ENCODE measurements around the gene CTSD.

Gene CTSD

DNA sequence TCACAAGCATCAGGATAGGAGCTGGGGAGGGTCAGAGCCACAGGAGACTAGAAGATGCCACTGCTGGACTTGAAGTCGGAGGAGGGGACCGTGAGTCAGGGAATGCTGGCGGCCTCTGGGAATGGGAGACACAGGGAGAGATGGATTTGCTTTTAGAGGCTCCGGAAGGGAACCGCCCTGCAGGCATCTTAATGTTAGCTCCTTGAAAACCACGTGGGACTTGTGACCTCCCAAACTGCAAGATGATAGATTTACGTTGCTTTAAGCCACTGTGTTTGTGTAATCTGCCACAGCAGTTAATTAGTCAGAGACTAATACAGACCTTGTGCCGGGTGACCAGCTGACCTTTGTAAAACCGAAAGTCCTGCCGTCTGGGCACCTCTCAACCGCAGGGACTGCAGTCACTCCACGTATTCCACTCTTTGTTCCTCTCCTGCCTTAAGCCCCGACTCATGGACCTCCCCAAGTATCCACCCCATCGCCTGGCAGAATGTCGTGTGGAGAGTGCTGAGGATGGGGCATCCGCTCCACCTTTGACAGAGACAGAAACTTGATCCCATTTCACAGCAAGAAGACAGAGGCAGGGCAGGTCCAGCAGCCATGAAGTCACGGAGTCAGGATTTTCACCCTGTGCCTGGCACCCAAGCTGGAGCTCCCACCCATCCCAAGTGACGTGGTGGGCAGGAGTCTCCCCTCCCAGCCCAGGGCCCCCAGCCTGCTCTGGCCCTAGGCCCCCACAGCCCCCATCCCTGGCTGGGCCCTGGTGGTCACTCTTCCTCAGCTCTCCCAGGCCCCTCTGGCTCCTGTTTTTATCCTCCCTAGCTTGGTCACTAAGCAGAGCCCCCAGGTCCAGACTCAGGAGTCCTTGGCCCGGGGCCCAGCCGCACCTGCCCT, 19.4 kb upstream of the CTSD start:
- no peak for DNase-seq (ENCODE audit: low spot score)

- DNase-seq (ENCODE audit: low spot score) = no peak
Measured at GRCh38 chr11:1782031-1782590, 18.4 kb upstream of the CTSD start.

GRCh38 chr11:1781593-1781975, 17.9 kb upstream of the CTSD start:
- no peak for DNase-seq (ENCODE audit: low spot score)

DNA sequence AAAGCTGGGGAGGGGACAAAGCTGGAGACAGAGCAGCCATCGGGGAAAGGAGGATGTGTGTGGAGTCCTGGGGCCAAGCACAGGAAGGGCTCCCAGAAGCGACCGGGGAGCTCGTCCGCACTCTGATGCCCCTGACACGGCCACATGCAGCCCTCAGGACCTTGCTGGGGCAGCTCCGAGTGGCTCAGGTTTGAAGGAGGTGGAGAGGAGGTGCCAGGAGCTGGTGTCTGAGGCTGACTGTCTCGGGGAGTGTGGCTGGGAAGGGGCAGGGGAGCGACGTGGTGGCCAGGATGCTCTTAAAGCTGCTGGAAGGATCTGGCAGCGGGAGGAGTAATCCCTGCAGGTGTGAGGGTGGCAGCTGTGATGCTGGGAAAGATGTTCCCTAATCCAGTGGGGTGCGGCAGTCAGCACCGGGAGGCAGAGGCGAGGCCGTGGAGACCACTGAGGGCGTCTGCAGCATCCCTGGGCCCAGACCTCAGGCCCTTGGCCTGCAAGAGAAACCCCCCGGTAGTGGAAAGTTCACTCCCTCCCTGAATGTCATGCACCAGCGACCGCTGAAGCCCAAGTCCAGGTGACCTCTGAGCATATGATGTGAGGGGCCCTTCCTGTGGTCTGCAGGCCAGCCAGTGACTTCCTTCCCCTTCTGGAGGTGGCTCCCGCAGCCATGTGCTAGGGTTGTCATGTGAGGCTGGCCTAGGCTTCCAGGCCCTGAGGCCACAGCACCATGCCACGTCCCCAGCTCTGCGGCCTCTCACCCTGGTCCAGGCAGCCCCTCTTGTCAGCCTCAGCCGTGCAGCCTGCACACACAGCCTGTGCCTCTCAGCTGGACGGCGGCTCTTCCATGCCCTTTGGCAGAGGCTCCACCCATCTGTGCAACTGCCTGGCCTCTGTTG, 17.2 kb upstream of the CTSD start:
- DNase-seq (ENCODE audit: low spot score) = no peak

GRCh38 chr11:1779806-1780699, 16.3 kb upstream of the CTSD start:
- DNase-seq (ENCODE audit: low spot score) = no peak

DNA sequence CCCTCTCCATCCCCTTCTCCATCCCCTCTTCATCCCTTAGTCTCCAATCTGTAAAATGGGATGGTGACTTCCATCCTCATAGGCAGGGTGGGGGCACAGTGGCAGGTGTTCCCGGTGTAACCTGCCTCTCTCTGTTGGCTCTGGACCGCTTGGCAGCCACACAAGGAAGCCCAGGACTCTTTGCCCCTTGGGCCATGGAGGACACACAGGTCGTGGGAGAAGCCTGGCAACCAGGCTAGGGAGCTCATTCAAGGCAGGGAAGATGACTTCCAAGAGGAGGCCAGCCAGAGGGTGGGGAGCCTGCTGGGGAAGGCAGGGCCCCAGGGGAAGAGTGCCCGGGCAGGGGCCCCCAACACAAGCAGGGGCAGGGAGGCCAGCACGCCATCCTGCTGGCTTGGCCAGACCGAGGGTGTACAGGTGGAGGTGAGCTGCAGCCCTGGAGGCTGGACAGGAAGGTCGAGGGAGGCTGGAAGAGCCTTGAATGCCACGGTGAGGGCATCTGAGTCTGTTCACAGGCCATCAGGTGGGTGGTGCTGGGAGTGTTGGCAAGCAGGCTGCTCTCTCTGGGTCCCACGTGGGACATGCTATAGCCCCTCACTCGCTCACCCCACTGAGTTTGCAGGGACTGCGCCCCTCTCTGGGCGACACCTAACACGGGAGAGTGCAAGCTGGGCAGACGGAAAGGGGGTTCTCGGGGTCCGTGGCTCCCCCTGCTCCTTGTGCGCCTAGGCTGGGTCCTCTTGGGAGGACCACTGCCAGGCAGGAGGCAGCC, 15.5 kb upstream of the CTSD start:
- no peak for DNase-seq (ENCODE audit: low spot score)

DNA sequence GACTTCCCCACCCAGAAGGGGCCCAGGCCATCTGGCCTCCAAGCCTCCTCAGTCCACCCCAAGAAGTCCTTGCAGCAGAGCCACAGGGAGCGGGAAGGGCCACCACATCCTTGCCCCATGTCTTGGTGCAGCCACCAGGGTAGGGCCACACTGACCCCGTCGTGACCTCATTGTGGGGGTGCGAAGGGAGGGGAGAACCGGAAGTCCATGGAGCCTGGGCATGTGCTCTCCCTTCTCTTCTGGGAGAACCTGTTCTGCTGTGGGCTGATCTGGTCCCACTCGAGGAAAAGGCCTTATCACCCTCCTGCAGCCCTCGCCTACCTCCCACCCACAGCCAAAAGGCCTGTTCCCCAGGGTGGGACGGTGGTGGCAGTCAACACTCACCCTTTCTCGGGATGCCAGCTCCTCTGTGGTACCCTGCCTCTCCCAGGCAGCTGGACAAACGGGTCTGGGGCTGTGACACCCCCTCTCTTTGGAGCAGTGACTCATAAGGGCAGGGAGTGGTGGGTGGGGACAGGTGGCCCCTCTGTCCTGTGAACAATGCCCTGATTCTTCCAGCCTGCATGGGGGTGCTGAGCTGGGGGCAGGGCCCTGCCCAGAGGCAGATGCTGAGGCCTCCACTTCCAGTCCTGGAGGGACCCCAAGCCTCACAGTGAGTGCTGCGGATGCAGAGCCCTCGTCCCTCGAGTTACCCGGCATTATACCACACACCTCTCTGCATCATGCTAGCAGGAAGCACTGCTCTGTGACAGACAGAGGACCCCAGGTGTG, 14.6 kb upstream of the CTSD start:
- DNase-seq (ENCODE audit: low spot score) = no peak

GRCh38 chr11:1777737-1778136, 14.0 kb upstream of the CTSD start:
- no peak for DNase-seq (ENCODE audit: low spot score)

- DNase-seq (ENCODE audit: low spot score) = no peak
Measured at GRCh38 chr11:1776944-1777715, 13.4 kb upstream of the CTSD start.

DNA sequence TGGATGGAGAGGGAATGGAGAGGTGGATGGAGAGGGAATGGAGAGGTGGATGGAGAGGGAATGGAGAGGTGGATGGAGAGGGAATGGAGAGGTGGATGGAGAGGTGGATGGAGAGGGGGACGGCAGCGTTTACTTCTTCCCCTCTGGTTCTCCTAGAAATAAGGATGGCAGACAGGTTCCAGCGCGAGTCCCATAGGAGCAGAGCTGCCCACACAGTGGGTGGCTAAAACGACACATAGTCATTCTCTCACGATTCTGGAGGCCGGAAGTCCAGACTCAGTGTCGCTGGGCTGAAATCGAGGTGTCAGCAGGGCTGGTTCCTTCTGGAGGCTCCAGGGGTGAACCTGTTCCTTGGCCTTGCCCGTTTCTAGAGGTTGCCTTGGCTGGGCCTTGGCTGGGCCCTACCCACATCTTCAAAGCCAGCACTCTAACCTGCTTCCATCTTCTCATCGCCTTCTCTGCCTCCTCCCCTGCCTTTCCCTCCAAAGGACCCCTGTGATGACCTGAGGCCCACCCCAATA, 12.7 kb upstream of the CTSD start:
- DNase-seq (ENCODE audit: low spot score) = no peak

DNA sequence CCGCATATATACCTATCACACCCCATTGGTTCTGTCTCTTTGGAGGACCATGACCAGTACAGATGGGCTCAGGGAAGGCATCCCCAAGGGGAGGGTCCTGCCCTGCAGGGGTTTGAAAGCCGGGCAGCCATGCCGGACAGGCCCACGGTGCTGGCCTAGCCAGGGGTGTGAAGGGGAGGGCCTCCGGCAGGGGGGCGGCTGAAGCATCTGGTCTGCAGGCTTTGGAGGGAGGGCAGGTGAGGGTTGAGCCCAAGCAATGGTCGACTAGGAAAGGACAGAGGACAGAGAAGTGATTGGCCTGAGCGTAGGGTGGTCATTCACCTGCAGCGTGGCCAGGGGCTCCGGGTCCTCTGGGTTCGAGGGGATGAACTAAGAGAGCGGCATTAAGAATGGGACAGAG, 11.2 kb upstream of the CTSD start:
- no peak for DNase-seq (ENCODE audit: low spot score)

- DNase-seq (ENCODE audit: low spot score) = no peak
Measured at GRCh38 chr11:1773994-1774550, 10.3 kb upstream of the CTSD start.

DNA sequence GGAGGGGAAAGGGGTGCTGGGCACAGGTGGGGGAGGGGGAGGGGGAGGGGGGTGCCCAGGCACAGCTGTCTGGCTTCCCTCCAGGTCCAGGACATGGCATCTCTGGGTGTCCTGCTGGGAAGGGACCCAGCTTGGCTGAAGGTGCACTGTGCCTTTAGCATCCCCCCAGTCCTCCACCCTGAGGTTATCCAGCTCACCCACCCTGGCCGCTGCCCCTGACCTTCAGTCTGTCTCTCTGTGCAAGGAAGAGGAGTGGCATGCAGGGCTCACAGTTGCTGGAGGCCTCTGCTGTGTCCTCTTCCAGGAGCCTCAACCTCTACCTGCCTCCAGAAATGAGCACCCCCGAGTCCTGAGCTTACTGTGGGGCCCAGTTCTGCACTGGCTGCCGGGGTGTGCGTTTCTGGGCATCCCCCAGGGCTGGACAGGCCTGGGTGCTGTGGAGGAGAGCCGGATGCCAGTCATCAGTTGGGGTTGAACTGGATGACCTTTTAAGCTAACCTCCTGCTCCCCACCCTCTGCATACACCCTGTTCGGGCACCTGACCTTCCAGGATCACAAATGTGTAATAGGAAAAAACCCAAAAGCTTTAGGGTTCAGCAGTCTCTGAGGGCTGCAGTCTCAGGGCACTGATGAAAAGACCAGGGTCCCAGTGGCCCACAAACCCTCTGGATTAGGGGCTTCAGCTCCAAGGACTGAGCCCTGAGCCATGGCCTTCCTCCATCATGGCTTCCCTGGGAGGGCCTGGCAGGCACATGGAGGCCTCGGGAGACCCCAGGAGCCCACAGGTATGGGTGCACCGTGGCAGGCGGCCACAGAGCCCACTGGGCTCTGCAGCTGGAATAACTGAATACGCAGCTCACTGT, 9.6 kb upstream of the CTSD start:
- DNase-seq (ENCODE audit: low spot score) = no peak

DNA sequence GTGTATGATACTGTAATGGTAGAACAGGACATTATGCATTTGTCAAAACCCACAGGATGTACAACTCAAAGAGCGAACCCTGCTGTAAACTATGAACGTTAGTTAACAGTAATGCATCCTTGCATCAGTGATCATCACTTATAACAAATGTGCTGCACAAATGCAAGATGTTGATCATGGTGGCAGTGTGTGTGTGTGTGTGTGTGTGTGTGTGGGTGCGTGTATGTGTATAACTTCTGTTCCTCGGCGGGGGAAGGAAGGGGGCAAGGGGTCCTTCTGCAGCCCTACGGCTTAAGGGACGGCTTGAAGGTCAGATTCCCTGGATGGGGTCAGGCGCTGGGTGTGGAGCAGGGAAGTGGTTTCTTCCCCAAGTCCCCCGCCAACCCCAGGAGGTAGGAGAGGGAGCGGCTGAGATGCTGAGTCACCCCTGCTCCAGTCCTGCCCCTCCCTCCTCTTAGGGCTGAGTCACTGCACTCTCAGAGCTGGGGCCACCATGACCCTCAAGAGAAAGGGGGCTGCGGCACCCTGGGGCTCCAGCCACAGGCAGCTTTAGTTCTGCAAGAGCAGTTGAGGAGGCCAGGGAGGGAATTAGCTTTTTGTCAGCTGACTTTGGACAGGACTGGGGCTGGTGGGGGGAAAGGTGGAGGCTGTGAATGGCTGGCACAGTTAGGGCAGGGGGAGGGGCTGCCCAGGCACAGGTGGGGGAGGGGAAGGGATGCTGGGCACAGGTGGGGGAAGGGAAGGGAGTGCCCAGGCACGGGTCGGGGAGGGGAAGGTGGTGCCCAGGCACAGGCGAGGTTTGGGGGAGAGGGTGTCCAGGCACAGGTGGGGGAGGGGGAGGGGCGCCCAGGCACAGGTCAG, 8.8 kb upstream of the CTSD start:
- no peak for DNase-seq (ENCODE audit: low spot score)

- no peak for DNase-seq (ENCODE audit: low spot score)
Measured at GRCh38 chr11:1771700-1772099, 8.0 kb upstream of the CTSD start.

GRCh38 chr11:1771273-1771672, 7.5 kb upstream of the CTSD start:
- DNase-seq (ENCODE audit: low spot score) = no peak

GRCh38 chr11:1770528-1770927, 6.8 kb upstream of the CTSD start:
- no peak for DNase-seq (ENCODE audit: low spot score)
